B cell (primary cell): ENCODE results near the gene GATAD2B. TPM values are rescaled to one million over a fixed set of nuclear protein-coding genes. Genes with fewer than 3 reads are reported as not detected.

Experiments
- ATAC-seq: fragments of 200-7000 bp; cut with Tn5 transposase; one replicate; pipeline ENCODE4 v1.10.0; 2021; ENCODE audit warnings: low read depth, mild to moderate bottlenecking, moderate number of reproducible peaks, moderate library complexity
- CTCF ChIA-PET: fragments of 350-600 bp; sonication (Branson Sonifier 250); formaldehyde crosslinking; loops from one replicate; lab custom pipeline; 2021; ENCODE audit warnings: antibody characterized with exemption, inconsistent platforms; lab: Charles Lee
- POLR2A ChIA-PET: fragments of 350-600 bp; sonication (Branson Sonifier 250); formaldehyde crosslinking; loops from one replicate; lab custom pipeline; 2021; ENCODE audit warnings: antibody characterized with exemption; lab: Charles Lee
- DNase-seq: peaks from one replicate; pipeline ENCODE4 v3.0.0; 2013
- H2AFZ ChIP-seq: 2 replicates; pipeline ENCODE4 v1.6.1; 2012; ENCODE audit warnings: mild to moderate bottlenecking, low read depth, low read length; ENCODE audit not compliant: insufficient read depth, poor library complexity, severe bottlenecking
- H3K27ac ChIP-seq, 2 donors: 1 replicate in 1 of 2; 2 replicates in 1 of 2; pipeline ENCODE4 v1.5.1; 2012 to 2013; ENCODE audit warnings: low read length in 2 of 2, mild to moderate bottlenecking in 2 of 2, moderate library complexity in 1 of 2
- H3K27me3 ChIP-seq, 4 experiments: fragments of 200-600 bp in 1 of 4; sonication (generic) in 1 of 4; replicated peaks in 1 of 4; 1 replicate in 2 of 4; 2 replicates in 2 of 4; pipeline versions ENCODE4 v1.6.1 to v1.7.0; 2013 to 2016; ENCODE audit warnings: low read length in 3 of 4, mild to moderate bottlenecking in 2 of 4, mixed read lengths in 1 of 4, moderate library complexity in 1 of 4; ENCODE audit not compliant: insufficient read depth in 4 of 4, control insufficient read depth in 3 of 4; ENCODE audit errors: control extremely low read depth in 1 of 4
- H3K36me3 ChIP-seq, 2 experiments: replicated peaks in 1 of 2; 1 replicate in 1 of 2; 2 replicates in 1 of 2; pipeline versions ENCODE4 v1.6.1 to v1.7.1; 2013; ENCODE audit warnings: low read length in 1 of 2; ENCODE audit not compliant: insufficient read depth in 2 of 2, control insufficient read depth in 1 of 2; ENCODE audit errors: control extremely low read depth in 1 of 2, extremely low read depth in 1 of 2
- H3K4me1 ChIP-seq, 2 donors: fragments of 200-600 bp in 1 of 2; sonication (generic) in 1 of 2; 1 replicate in 1 of 2; 2 replicates in 1 of 2; pipeline versions ENCODE4 v1.5.1 to v1.6.1; 2013 to 2017; ENCODE audit warnings: low read length in 2 of 2; ENCODE audit not compliant: control insufficient read depth in 2 of 2, insufficient read depth in 2 of 2
- H3K4me2 ChIP-seq: replicated peaks from 2 replicates; pipeline ENCODE3; 2012; ENCODE audit warnings: mild to moderate bottlenecking, low read depth, low read length; ENCODE audit not compliant: poor library complexity, severe bottlenecking
- H3K4me3 ChIP-seq, 5 experiments: fragments of 200-600 bp in 1 of 5; sonication (generic) in 1 of 5; 1 replicate in 3 of 5; 2 replicates in 2 of 5; pipeline versions ENCODE4 v1.5.1 to v1.7.0; 2011 to 2016; ENCODE audit warnings: low read length in 4 of 5, mild to moderate bottlenecking in 4 of 5, low read depth in 2 of 5, control low read depth in 1 of 5, moderate library complexity in 1 of 5; ENCODE audit not compliant: insufficient read depth in 1 of 5; ENCODE audit errors: control extremely low read depth in 1 of 5, extremely low read depth in 1 of 5
- H3K79me2 ChIP-seq: fragments of 200-600 bp; sonication (generic); one replicate; pipeline ENCODE4 v1.6.0; 2016; ENCODE audit warnings: low read length; ENCODE audit not compliant: control insufficient read depth, insufficient read depth
- H3K9ac ChIP-seq: fragments of 200-600 bp; sonication (generic); 2 replicates; pipeline ENCODE4 v1.6.1; 2017; ENCODE audit warnings: mild to moderate bottlenecking, low read length, moderate library complexity
- H3K9me3 ChIP-seq, 3 donors: one replicate each; pipeline versions ENCODE4 v1.6.1 to v1.7.1; 2013; ENCODE audit warnings: low read length in 2 of 3; ENCODE audit not compliant: control insufficient read depth in 2 of 3, insufficient read depth in 1 of 3; ENCODE audit errors: control extremely low read depth in 1 of 3
- H4K20me1 ChIP-seq: 2 replicates; pipeline ENCODE4 v1.6.0; 2012; ENCODE audit warnings: mild to moderate bottlenecking, low read length; ENCODE audit not compliant: insufficient read depth, control insufficient read depth, poor library complexity, severe bottlenecking
- H3K27ac Mint-ChIP-seq: one replicate; pipeline ENCODE4 v1.8.0; 2021; ENCODE audit warnings: mixed read lengths
- H3K27me3 Mint-ChIP-seq: one replicate; pipeline ENCODE4 v1.8.0; 2021; ENCODE audit warnings: mixed read lengths
- H3K4me1 Mint-ChIP-seq: one replicate; pipeline ENCODE4 v1.8.0; 2021; ENCODE audit warnings: mixed read lengths
- H3K4me3 Mint-ChIP-seq: one replicate; pipeline ENCODE4 v1.8.0; 2021; ENCODE audit warnings: mixed read lengths
- H3K9me3 Mint-ChIP-seq: one replicate; pipeline ENCODE4 v1.8.0; 2022; ENCODE audit warnings: mixed read lengths; ENCODE audit not compliant: insufficient read depth
- EZH2 ChIP-seq: IDR thresholded peaks from 2 replicates; pipeline ENCODE4 v1.6.1; 2012; ENCODE audit warnings: borderline replicate concordance, low read depth, mild to moderate bottlenecking, moderate library complexity, low read length; ENCODE audit not compliant: insufficient read depth, poor library complexity, severe bottlenecking
- WGBS: methylation state at CpG from one replicate; pipeline ENCODE4 v1.1.5; 2013; ENCODE audit warnings: missing lambda C conversion rate; ENCODE audit not compliant: insufficient coverage; 5-methylcytosine and 5-hydroxymethylcytosine counted together
- intact Hi-C: fragments of 100-400 bp; cut with micrococcal nuclease; formaldehyde crosslinking; loops from one replicate; pipeline ENCODE4 v1.10.0; 2022
- polyA plus RNA-seq: library from polyadenylated mRNA; depleted of rRNA; stranded (reverse); fragments of >200 nt; gene quantifications from 2 replicates; pipeline ENCODE4 v1.2.3, GENCODE V29; 2012
- total RNA-seq, 2 donors: library from RNA; stranded (reverse); fragments of 120-200 nt in 1 of 2; gene quantifications; 1 replicate in 1 of 2; 2 replicates in 1 of 2; pipeline versions ENCODE4 v1.2.3 to v1.2.4, GENCODE V29; 2013 to 2022
- TF ChIP-seq, protein P1 (sequence below): fragments of 200-600 bp; IDR thresholded peaks from one replicate; pipeline ENCODE4 v1.8.0; 2022; ENCODE audit warnings: antibody characterized with exemption, mild to moderate bottlenecking

GATAD2B gene
- total and polyA plus RNA-seq, 2 donors (not counting 1 experiment from before 2014, with no cell fraction given) = 16.7 to 105 TPM

- Histone ChIP-seq H3K9me3 (no peaks in the 10 kb centered on the region), H4K20me1 (peaks cover 51% of the 10 kb centered on the region), H3K4me3 (peak within 1 kb of the TSS; percentile 79 to 98 (median 92)), H3K4me1 (peaks cover 44 to 47% of the 10 kb centered on the region in 2 donors), H3K27me3 (no peaks in the 10 kb centered on the region), H3K79me2 (peaks cover 73% of the 10 kb centered on the region), H3K9ac (peak within 1 kb of the TSS; percentile 99), H3K36me3 (peaks cover 0 to 30% of the 10 kb centered on the region in 2 experiments), H3K4me2 (peak within 1 kb of the TSS; percentile 86), H2AFZ (peak within 1 kb of the TSS; percentile 78), H3K27ac (peak within 1 kb of the TSS; percentile 87 to 97)
- CTCF ChIA-PET = interaction anchor here (0.7 to 5.6 kb wide), 7 partner anchors 9 to 390 kb away, joined by 3 to 47 read pairs (median 6); partner anchors contain the start of genes CREB3L4, DENND4B and JTB
- DNase-seq = peak; percentile 97
- 0% methylated on average over 72 of the region's 75 CpGs for WGBS
- POLR2A ChIA-PET = interaction anchor here (0.5 to 9.2 kb wide), 13 partner anchors 9 to 184 kb away, joined by 3 to 115 read pairs (median 4); partner anchors contain the start of genes CREB3L4, DENND4B, GATAD2B and JTB
- peak within 1 kb of the TSS; percentile 100 for H3K4me3 Mint-ChIP-seq
- H3K27me3 Mint-ChIP-seq = no peaks in the 10 kb centered on the region
- H3K9me3 Mint-ChIP-seq = no peaks in the 10 kb centered on the region
- ATAC-seq = peak; percentile 85
- H3K27ac Mint-ChIP-seq = peak within 1 kb of the TSS; percentile 97
- TF ChIP-seq, protein P1, sequence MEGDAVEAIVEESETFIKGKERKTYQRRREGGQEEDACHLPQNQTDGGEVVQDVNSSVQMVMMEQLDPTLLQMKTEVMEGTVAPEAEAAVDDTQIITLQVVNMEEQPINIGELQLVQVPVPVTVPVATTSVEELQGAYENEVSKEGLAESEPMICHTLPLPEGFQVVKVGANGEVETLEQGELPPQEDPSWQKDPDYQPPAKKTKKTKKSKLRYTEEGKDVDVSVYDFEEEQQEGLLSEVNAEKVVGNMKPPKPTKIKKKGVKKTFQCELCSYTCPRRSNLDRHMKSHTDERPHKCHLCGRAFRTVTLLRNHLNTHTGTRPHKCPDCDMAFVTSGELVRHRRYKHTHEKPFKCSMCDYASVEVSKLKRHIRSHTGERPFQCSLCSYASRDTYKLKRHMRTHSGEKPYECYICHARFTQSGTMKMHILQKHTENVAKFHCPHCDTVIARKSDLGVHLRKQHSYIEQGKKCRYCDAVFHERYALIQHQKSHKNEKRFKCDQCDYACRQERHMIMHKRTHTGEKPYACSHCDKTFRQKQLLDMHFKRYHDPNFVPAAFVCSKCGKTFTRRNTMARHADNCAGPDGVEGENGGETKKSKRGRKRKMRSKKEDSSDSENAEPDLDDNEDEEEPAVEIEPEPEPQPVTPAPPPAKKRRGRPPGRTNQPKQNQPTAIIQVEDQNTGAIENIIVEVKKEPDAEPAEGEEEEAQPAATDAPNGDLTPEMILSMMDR = no peak
- TF ChIP-seq EZH2 = no peak
- peaks cover 67% of the 10 kb centered on the region for H3K4me1 Mint-ChIP-seq
- intact Hi-C loops = loop anchor here (1.0 to 5.0 kb wide), 7 partner anchors 9 to 314 kb away; partner anchors contain the start of genes CREB3L4, DENND4B, HAX1 and JTB
These were observed 35.6 kb upstream of the GATAD2B start, which contains the start of gene CRTC2 for GRCh38 chr1:153958111-153958960. TSS of gene CRTC2 (minus strand) at chr1:153958612. CDS start at chr1:153958497, 115 bp downstream.
